ENCODE measurements around the gene AFAP1.

AFAP1 gene

DNA sequence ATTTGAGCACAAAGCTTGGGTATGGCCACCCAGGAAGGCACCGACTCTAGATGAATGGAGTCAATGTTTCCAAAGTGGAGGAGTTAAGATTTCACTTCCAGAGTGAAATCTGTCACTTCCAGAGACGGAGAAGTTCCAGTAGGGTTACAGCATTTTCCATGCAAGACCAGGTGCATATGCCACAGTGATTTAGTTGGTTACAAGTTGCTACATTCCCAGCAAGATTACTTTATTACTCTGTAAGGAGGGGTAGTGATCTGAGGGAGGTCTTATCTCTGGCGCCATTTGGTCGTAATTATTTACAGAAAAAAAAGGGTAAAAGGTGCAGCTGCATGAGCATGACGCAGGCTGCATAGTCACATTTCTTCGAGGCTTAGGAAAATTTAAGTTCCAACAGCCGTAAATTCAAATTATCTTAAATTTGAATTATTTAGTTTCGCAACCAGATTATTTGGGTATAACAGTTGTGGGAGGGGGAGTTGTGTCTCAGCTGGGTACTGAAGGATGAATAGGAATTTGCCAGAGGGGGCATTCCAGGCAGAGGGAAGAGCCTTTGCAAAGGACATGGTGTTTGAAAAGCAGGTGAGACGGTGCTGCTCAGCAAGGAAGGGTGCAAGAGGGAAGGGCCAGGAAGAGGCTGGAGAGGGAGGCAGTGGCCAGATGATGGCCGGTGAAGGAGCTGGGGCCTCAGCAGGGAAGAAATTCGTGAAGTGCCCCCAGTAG, 17.4 kb upstream of the AFAP1 start:
- no peak for DNase-seq (ENCODE audit: low read depth)
- H3K4me3 ChIP-seq (ENCODE audit: low read depth, low read length) = no peak overlapping the region
- TF ChIP-seq, protein P1, sequence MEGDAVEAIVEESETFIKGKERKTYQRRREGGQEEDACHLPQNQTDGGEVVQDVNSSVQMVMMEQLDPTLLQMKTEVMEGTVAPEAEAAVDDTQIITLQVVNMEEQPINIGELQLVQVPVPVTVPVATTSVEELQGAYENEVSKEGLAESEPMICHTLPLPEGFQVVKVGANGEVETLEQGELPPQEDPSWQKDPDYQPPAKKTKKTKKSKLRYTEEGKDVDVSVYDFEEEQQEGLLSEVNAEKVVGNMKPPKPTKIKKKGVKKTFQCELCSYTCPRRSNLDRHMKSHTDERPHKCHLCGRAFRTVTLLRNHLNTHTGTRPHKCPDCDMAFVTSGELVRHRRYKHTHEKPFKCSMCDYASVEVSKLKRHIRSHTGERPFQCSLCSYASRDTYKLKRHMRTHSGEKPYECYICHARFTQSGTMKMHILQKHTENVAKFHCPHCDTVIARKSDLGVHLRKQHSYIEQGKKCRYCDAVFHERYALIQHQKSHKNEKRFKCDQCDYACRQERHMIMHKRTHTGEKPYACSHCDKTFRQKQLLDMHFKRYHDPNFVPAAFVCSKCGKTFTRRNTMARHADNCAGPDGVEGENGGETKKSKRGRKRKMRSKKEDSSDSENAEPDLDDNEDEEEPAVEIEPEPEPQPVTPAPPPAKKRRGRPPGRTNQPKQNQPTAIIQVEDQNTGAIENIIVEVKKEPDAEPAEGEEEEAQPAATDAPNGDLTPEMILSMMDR (IDR thresholded peaks at IDR 0.05; ENCODE audit: control insufficient read depth, extremely low read depth, insufficient read depth) = no peak

DNA sequence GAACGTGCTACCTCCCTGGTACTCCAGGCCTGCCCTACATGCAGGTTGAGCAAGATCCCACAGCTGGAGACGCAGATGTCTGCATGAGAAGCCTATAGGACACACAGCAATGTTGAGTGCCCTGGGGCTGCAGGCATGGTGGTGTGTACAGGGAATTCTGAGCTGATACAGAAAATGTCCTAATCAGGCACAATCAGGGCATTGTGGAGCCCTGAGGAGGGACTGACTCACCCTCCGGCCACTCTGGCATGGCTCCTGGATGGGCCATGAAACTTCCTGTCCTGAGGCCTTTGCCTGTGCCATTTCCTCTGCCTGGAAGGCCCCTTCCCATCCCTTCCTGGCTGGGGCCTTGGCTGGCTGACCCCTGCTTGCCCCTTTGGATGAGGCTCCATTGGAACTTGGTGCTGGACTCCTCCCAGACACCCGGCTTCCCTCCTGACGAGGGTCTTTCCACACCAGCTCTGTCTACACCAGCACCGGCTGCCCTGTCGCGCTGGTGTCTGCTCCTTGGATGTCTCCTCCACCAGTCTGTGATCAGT, 16.7 kb upstream of the AFAP1 start:
- DNase-seq (ENCODE audit: low read depth) = no peak
- no peak overlapping the region for H3K4me3 ChIP-seq (ENCODE audit: low read depth, low read length)
- TF ChIP-seq, protein P1 (IDR thresholded peaks at IDR 0.05; ENCODE audit: control insufficient read depth, extremely low read depth, insufficient read depth) = no peak

DNA sequence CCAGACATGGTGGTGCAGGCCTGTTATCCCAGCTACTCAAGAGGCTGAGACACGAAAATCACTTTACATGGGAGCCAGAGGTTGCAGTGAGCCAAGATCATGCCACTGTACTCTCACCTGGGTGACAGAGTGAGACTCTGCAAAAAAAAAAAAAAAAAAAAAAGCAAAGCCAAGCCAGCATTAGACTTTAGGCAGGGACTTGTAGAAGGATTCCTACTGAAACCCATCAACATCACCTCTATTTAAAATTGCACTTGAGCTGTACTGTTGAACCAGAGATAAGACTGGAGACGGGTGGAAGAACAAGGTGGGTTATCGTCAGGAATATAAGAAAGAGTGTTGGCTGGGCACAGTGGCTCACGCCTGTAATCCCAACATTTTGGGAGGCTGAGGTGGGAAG, 15.7 kb upstream of the AFAP1 start:
- no peak overlapping the region for H3K4me3 ChIP-seq (ENCODE audit: low read depth, low read length)
- TF ChIP-seq, protein P1 (IDR thresholded peaks at IDR 0.05; ENCODE audit: control insufficient read depth, extremely low read depth, insufficient read depth) = no peak
- DNase-seq (ENCODE audit: low read depth) = no peak

DNA sequence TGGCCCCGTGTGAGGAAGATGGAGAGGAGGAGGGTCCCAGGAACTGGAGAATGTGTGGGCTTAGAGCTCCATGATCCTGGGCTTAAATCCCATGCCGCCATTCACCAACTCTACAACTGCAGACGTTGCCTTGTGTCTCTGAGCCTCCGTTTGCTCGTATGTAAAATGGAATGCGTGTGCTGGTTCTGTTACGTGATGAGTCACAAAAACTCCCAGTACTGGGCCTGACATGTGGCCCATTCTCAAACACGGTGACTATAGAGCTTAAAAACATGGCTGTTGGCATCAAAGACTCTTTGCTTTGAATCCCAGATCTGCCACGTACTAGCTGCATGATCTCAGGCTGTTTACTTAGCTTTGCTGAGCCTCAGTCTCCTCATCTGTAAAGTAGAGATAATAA, 13.0 kb upstream of the AFAP1 start:
- TF ChIP-seq, protein P1 (IDR thresholded peaks at IDR 0.05; ENCODE audit: control insufficient read depth, extremely low read depth, insufficient read depth) = no peak
- no peak overlapping the region for H3K4me3 ChIP-seq (ENCODE audit: low read depth, low read length)
- DNase-seq (ENCODE audit: low read depth) = no peak

DNA sequence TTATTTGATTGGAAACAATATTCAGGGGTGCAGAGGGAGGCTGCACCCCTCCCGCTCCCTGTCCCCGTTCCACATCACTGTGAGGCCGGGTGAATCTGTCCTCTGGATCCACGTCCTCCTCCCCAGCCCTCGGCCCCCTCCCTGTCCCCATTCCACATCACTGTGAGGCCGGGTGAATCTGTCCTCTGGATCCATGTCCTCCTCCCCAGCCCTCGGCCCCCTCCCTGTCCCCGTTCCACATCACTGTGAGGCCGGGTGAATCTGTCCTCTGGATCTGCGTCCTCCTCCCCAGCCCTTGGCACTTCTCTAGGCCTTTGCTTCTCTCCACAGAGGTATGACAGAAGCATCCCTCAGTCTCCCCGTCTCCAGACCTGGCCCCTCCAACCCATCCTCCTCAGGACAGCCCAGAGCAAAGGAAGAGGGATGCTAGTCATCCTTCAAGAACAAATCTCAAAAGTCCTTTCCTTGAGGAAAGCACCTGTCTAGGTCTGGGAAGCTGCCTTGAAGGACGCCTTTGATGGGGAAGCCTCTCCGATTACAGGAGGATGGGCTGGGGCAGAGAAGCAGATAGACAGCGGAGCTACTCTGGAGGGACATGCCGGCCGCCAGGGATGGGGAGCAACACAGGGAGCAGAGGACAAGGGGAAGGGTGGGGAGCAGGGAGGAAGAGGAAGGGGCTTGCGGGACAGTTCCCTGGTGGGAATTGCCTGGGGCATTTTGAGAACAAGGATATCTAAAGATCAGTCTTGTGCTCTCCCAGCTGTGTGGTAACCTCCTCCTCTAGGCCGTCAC, 10.8 kb upstream of the AFAP1 start:
- TF ChIP-seq, protein P1 (IDR thresholded peaks at IDR 0.05; ENCODE audit: control insufficient read depth, extremely low read depth, insufficient read depth) = no peak
- DNase-seq (ENCODE audit: low read depth) = no peak
- H3K4me3 ChIP-seq (ENCODE audit: low read depth, low read length) = no peak overlapping the region

DNA sequence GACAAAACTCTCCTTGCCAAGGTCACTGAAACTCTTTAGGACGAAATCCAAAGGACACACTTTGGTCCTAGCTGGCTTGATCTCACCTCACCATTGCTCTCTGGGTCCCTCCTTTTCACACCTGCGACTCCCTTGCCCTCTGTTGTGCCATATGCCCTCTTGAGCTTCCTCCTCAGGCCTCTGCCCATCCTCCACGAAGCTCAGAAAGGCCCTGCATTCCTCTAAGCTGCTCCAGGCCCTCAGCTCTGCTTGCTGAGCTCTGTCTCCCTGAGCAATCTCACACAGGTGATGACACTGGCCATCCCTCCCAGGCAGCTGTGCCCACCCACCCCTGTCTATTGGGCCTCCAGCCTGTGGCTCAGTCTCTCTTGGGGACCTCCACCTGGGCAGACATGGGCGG, 10.1 kb upstream of the AFAP1 start:
- no peak overlapping the region for H3K4me3 ChIP-seq (ENCODE audit: low read depth, low read length)
- DNase-seq (ENCODE audit: low read depth) = no peak
- TF ChIP-seq, protein P1 (IDR thresholded peaks at IDR 0.05; ENCODE audit: control insufficient read depth, extremely low read depth, insufficient read depth) = no peak

Measured in LNCaP clone FGC (cell line).